Hypothalamus (tissue), 51 donors: ENCODE measurements around the gene RBFOX2.
"Not testable (repeated sequence)": the region's sequence is repeated elsewhere in the genome, so short reads cannot be mapped to it uniquely, and the experiment has no call there.

Experiments used
- DNase-seq, 51 donors: peaks; one replicate each; lab custom pipeline; 2025; lab: John Stamatoyannopoulos, UW

Gene RBFOX2

DNA sequence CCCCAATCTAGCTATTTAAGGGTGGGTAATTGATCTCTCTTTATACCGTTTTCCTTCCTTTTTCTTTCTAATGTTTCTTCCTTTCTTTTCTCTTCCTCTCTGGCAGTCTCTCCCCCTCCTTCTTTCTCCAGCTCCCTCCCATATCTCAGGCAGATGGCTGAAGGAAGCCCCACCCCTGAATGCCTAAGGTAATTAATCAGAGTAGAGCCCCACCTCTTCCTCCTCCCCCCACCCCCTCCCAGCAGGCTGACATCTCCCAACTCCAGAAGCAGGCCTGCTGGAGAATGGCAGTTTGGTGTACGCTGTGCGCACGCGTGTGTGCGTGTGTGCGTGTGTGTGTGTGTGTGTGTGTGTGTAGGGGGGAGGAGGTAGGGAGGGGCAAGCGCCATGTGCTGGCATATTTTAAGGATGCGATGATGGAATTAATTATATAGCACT is 188.3 kb downstream of the RBFOX2 start:
- peak in 38 of 51 donors; percentile 6 to 84 (median 31) for DNase-seq

DNA sequence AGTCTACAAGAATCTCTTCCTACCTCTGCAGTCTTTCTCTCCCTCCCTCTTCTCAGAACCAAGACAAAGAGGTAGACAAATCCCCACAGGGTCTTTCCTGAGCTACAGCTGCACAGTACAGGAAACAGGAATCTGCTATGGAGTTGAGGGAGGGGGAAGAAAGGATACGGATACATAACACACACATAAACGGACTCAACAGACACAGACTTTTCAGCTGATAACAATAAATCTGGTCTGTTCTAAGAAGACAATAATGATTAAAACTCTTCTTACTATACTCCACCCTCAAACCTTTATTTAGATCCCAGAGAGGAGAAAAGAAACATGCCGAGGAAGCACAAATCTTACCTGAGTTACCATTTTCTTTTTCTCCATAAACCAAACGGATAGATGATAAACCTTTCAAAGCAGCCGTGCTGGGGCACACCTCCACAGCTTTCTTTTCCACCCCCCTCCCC is 188.8 kb downstream of the RBFOX2 start:
- DNase-seq: peak in 1 of 51 donors; percentile 54

DNA sequence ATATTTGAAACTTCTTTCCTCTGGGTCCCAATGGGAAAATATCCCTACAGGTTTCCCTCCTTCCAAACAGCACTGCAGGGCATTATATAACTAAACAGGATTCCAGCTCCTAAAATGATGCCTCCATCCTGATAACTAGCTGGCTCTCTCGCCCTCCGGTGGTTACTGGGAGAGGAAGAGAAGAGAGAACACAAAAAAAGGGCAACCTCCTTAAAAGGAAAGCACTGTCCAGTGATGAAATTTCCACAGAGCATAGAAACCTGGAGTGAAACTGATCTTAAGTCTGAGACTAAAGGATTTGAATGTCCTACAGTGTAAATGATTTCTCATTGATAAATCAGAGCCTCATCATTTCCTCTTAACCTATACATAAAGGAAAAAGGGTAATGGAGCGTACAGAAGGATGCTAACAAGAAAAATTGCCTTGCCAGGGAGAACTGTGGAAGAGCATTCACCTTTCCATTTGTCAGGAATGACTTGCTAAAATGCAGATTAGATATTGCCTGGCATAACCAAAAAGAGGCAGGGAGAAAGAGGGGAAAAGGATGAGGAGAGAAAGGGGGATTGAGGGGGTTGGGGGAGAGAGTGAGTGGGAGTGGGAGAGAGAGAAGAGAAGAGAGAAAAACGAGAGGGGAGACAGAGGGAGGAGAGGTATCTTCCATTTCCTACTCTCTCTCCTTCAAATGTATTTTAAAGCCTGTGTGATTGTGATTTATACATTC is 189.6 kb downstream of the RBFOX2 start:
- peak in 9 of 51 donors; percentile 3 to 48 (median 12) for DNase-seq

DNA sequence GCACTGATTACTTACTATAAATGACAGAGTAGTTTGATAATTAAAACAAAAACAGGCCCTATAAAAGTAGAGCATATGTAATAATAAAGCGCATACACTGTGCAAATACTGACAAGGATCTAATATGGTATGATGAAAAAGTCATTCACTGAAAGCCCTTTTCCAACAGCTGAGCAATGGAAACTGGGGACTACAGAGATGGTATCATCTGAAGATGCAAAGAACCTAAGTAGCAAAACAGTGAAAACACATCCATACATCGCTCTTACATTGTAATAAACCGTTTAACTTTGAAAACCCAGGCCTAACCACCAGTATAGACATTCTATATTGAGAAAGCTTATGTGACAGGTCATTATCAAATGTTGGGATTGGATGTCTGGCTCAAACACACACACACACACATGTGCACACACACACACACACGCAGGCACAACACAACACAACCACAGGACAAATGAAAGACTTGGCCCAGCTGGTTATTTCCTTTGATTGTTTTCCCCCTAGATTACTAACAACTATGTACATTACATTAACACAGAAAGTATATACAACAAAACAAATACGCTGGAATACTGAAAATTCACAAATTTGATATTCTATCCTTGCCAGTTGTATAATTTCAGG is 191.4 kb downstream of the RBFOX2 start:
- no peak for DNase-seq

DNA sequence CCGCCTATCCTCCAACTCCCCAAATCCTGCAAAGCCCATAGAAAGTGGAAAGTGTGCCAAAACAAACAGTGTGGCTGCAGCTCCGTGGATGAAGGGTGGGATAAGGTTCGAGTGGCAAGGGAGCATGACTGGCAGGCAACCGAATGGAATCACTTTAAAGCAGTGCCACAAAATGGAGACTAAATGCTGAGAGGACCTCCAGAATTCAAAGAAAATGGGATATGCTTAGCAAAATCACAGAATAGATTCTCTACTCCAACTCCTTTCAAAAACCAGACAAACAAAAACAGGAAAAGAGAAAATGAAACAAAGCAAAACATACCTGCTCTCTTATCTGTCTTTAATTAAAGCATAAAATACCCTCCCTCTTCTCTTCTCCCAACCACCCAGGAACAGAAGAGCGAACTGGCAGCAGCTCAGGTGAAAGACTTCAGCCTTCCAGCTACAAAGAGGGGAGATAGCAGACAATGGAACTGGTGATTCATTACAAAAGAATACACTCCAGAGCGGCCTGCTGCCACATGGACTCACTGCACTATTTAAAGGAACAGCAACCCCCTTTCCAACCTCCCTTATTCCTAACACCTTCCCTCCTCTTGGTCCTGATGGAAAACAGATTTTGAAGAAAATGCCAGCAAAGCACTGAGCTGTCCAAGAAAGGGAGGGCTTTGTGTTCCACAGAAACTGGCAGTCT is 192.5 kb downstream of the RBFOX2 start:
- peak in 12 of 51 donors; percentile 4 to 34 (median 11) for DNase-seq

DNA sequence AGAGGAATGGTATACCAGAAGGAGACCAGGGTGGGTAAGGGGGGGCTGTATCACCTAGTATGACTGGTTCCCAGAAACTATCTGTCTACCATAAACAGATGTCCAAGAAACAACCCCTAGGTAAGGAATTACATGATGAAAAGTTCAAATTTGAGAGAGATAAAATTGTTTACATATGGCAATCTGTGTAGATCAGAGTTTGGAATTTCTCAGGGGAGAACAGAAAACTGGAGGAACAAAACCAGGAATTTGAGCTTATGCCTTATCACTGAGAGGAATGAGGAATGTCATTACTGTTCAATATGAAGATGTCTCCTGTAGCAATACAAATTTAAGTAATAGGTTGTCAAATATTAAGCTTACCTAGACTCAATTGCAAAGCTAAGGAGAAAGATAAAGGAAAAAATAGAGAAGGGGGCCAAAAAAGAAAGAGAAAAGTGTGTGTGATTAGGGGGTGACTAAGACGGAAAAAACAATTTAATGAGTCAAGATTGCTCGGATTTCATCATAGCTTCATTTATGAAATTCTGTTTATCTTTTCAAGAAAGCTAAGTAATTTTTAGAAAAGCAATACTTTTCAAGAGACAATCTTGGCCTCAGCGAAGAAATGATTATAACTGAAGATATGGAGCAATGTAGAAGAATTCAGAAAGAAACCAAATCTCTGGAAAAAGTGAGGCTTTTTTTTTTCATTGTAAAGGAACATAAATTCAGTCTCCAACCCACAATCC is 193.2 kb downstream of the RBFOX2 start:
- no peak for DNase-seq

DNA sequence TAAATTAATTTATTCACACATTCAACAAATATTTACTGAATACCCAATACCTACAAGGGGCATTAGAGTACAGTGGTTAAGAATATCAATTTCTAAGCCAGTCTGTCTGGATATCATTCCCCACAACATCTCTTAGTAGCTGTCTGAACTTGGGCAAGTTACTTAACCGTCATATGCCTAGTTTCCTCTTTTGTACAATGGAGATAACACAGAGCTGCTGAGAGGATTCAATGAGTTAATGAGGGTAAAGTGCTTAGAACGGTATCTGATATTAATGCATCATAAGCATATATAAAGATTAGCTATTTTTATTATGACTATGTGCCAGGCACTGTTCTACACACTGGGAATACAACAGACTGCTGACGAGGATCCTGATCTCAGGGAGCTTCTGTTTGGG is 194.6 kb downstream of the RBFOX2 start:
- no peak for DNase-seq

DNA sequence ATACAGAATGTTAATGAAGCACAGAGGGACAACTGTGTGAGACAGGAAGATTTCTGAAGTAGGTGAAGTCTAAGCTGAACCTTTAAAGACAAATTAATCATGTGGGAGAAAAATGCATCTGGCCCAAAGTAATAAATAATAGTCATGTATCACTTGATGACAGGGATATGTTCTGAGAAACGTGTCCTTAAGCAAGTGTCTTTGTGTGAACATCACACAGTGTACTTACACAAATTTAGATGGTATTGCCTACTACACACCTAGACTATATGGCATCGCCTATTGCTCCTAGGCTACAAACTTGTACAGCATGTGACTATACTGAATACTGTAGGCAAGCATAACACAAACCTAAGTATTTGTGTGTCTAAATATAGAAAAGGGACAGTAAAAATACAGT is 198.3 kb downstream of the RBFOX2 start:
- no peak for DNase-seq

DNA sequence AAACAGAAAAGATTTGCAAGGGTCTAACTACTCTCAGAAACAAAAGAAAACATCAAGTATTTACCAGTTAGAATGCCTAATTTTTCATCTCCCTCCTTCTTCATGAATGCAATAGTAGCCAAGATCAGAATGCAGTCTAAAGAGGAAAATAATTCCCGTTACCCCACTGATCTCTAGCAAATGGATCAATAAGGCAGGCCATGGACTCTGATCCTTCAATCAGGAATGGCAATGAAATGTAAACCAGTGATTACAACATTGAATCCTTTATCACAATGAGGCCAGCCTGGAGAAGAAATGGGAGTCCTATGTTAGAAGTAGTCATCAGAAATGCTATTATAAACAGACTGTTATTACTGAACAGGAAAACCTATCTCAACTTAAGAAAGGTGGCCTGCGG is 204.4 kb downstream of the RBFOX2 start:
- DNase-seq: no peak

DNA sequence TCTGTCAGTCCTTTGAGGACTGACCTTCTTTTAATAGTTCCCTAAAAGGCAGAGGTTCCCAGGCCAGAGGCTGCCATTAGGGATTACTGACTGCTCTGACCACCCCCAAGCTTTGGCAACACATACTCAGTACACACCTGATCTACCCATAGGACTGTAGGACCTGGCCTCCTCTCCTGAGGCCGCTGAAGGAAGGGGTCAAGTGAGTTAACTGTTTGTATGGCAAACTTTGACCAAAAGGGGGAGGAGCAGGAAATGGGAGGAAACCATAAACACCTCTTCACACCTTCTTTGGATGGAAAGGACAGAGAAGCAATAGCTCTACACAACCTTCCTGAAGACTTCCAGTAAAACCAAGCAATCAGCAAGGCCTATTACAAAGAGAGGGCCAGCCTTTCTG is 207.0 kb downstream of the RBFOX2 start:
- DNase-seq: no peak

DNA sequence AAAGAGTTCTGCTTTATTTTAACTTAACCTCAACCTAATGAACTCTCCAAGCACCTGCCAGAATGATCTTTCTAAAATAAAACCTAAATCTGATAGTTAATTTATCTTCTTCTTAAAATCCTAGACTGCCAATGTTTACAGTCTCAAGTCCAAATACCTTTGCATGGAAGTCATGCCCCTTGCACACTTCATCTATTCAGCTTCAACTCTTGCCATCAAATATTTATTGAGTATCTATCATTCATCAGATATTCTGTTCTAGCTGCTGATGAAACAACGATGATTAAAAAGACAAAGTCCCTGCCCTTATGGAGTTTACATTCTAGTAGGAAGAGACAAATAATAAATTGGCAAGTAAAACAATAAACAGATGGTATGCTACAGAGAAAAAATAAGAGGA is 209.2 kb downstream of the RBFOX2 start:
- no peak for DNase-seq

DNA sequence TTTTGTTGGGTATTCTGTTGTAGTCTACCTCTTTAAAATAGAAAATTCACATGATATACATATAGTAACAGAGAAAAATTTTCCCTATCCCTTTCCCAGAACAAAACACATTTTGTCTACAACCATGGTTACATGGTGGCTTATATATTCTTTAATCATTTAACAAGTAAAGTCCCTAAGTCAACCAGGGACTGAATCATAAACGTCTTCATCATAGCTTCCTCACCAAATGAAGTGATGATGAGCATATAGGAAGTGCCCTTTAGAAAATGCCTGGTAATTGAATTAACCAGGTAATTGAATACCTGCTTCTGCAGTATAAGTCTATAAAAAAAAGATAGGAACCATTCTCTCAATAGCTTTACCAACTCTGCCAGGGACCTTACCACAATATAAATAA is 209.7 kb downstream of the RBFOX2 start:
- DNase-seq: no peak

DNA sequence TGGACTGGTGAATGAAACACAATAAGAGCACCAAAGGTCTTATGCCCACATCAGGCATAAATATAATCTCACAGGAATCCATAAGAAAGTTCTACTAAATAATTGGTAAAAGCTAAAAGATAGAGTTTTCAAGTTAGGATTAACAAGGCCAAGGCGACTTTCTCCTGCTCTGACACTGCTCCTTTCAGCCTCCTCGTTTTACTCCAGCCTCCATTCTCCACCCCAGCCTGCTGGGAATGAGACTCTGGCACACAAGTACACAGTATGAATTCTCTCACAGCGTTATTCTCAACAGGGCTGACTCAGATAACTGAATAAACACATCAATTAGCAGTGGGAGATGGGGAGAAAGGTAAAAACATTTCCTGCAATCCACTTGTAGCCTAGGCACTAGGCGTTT is 216.0 kb downstream of the RBFOX2 start:
- DNase-seq: no peak

DNA sequence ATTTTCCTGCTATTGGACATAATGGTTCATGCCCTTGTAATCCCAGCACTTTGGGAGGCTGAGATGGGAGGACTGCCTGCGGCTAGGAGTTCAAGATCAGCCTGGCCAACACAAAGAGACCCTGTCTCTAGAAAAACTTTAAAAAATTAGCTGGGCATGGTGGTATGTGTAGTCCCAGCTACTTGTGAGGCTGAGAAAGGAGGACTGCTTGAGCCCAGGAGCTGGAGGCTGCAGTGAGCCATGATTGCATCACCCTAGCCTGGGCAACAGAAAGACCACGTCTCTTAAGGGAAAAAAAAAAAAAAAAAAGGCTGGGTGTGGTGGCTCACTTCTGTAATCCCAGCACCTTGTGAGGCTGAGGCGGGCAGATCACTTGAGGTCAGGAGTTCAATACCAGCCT is 217.0 kb downstream of the RBFOX2 start:
- no peak for DNase-seq

DNA sequence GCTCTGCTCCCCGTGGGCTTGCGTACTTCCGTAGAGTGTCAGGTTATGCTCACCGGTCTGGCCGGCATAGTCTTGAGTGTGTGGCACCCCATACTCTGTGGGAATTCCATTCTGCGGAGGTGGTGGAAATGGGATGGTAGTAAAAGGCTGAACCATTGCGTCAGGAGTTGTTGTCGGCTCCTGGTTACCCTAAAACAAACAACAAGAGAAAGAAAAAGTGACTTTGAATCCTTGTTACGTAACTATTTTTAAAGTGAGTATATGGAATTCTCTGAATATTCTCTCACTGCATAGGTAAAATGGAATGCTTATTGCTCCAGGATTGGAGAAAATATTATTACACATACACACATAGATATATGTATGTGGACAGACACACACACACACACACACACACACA is 218.8 kb downstream of the RBFOX2 start:
- DNase-seq: no peak

DNA sequence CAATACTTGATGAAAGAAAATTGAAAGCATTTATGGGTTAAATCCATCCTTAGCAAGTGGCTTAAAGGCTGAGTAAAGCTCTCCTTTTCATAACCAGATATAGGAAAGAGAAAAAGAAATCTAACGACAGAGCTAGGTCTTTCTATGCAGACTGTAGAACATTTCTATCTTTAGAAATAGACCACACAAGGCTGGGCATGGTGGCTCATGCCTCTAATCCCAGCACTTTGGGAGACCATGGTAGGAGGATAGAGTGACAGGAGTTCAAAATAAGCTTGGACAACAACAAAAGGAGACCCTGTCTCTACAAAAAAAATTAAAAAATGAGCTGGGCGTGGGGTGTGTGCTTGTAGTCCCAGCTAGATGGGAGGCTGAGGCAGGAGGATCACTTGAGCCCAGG is 220.2 kb downstream of the RBFOX2 start:
- no peak for DNase-seq

DNA sequence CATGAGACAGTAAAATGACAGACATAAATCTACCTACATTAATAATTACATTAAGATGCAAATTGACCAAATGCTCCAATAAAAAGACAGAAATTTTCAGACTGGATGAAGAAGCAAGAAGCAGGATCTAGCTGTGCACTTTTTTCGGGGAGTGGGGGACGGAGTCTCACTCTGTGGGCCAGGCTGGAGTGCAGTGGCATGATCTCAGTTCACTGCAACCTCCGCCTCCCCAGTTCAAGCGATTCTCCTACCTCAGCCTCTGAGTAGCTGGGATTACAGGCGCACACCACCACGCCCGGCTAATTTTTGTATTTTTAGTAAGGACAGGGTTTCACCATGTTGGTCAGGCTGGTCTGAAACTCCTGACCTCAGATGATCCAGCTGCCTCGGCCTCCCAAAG is 222.0 kb downstream of the RBFOX2 start:
- DNase-seq: not testable (repeated sequence)

DNA sequence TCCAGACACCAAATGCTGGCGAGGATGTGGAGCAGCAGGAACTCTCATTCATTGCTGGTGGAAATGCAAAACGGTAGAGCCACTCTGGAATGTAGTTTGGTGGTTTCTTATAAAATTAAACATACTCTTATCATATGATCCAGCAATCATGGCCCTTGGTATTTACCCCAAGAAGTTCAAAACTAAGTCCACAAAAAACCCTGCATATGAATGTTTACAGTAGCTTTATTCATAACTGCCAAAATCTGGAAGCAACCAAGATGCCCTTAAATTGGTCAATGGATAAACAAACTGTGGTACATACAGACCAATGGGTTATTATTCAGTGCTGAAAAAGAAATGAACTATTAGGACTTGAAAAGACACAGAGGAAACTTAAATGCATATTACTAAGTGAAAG is 223.2 kb downstream of the RBFOX2 start:
- no peak for DNase-seq

DNA sequence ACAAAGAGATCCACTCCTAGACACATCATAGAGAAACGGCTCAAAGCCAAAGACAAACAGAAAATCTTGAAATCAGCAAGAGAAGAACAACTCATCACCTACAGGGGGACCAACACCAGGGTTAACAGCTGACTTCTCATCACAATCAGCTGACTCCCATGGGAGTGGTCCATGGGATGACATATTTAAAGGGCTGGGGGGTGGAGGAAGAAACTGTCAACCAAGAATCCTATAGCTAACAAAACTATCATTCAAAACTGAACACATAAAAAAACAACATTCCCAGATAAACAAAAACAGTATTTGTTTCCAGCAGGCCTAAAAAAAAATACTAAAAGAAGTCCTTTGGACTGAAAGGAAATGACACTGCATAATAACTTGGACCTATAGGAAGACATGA is 224.2 kb downstream of the RBFOX2 start:
- DNase-seq: no peak

DNA sequence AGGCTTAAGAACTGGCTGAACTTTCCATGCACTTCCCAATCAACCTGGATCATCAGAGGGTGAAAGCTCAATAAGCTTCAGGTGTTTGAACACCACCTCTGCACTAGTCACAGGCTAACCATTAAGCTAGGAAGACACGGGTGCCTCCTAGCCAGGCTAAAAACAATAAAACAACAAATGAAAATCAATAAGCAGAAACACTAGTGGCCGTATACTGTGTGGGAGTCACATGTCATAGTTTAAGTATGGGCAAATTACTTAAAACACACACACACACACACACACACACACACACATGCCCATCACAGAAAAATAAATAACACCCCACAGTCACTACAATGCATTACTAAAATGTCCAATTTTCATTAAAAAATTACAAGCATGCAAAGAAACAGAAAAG is 225.7 kb downstream of the RBFOX2 start:
- DNase-seq: no peak

DNA sequence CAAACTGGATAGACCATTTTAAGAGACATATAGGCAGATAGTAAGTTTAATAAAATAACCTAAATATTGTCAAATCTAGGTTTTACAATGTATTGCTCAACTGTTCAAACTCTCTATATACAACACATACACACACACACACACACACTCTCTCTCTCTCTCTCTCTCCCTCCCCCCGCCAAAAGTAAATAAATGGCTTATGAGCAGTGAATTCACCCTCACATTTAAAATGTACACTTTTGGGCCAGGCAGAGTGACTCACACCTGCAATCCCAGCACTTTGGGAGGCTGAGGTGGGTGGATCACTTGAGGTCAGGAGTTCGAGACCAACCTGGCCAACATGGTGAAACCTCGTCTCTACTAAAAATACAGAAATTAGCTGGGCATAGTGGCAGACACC is 227.3 kb downstream of the RBFOX2 start:
- DNase-seq: not testable (repeated sequence)
